ENCODE measurements around the gene JUNB. TPM values are rescaled to one million over a fixed set of nuclear protein-coding genes. Genes with fewer than 3 reads are reported as not detected.

The JUNB gene
- total and polyA plus RNA-seq, 4 donors: 111 to 689 (median 163) TPM

DNA sequence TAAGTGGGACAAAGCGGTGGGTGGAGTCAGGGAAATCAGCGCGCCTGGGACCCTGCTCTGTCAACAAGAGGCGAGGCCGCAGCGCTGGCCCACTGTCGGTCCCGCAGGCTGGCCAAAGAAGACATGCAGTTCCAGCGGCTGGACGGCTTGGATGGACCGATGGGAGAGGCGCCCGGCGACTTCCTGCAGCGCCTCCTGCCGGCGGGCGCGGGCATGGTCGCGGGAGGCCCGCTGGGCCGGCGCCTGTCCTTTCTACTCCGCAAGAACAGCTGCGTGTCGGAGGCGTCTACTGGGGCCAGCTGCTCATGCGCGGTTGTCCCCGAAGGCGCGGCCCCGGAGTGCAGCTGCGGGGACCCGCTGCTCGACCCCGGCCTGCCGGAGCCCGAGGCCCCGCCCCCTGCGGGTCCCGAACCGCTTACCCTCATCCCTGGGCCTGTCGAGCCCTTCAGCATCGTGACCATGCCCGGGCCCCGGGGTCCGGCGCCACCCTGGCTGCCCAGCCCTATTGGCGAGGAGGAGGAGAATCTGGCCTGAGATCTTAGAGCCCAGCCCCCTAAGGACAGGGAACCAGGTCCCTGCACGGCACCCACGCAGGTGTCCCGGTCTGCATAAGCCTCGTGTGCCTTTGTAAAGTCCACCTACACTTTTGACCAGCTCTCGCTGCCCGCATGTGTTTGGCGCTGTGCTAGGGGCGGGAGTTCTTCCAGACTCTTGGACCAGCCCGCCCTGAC lies 33.6 kb upstream of the JUNB start:
- ATAC-seq (ENCODE audit: insufficient read depth, low FRiP score): peak; percentile 82
- Histone ChIP-seq H3K9me3 (ENCODE audit: control insufficient read depth in 4 of 4, insufficient read depth in 3 of 4, low read length in 3 of 4) (no peaks in the 10 kb centered on the region), H3K4me3 (peak overlapping the region; percentile 13), H3K36me3 (ENCODE audit: control insufficient read depth in 4 of 4, insufficient read depth in 4 of 4, low read length in 4 of 4) (peaks cover 0 to 4% (median 0%) of the 10 kb centered on the region in 4 donors), H3K27me3 (ENCODE audit: control insufficient read depth in 3 of 3, insufficient read depth in 3 of 3, low read length in 2 of 3) (no peaks in the 10 kb centered on the region), H3K27ac (ENCODE audit: low read depth in 1 of 2, low read length in 1 of 2) (no peak overlapping the region), H3K4me1 (ENCODE audit: control insufficient read depth in 5 of 5, insufficient read depth in 5 of 5, low read length in 5 of 5) (peaks cover 0 to 7% (median 0%) of the 10 kb centered on the region in 5 donors), H3K9ac (ENCODE audit: insufficient read depth in 1 of 2, low read length in 2 of 2) (no peak overlapping the region)
- DNase-seq: peak; percentile 70 to 83 (median 79)
- WGBS, 2 donors: 8 to 9% methylated on average over 59 to 60 of the region's 60 CpGs
- TF ChIP-seq, protein P1, sequence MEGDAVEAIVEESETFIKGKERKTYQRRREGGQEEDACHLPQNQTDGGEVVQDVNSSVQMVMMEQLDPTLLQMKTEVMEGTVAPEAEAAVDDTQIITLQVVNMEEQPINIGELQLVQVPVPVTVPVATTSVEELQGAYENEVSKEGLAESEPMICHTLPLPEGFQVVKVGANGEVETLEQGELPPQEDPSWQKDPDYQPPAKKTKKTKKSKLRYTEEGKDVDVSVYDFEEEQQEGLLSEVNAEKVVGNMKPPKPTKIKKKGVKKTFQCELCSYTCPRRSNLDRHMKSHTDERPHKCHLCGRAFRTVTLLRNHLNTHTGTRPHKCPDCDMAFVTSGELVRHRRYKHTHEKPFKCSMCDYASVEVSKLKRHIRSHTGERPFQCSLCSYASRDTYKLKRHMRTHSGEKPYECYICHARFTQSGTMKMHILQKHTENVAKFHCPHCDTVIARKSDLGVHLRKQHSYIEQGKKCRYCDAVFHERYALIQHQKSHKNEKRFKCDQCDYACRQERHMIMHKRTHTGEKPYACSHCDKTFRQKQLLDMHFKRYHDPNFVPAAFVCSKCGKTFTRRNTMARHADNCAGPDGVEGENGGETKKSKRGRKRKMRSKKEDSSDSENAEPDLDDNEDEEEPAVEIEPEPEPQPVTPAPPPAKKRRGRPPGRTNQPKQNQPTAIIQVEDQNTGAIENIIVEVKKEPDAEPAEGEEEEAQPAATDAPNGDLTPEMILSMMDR (IDR thresholded peaks at IDR 0.05; ENCODE audit: control extremely low read depth, extremely low read depth): peak; percentile 71

DNA sequence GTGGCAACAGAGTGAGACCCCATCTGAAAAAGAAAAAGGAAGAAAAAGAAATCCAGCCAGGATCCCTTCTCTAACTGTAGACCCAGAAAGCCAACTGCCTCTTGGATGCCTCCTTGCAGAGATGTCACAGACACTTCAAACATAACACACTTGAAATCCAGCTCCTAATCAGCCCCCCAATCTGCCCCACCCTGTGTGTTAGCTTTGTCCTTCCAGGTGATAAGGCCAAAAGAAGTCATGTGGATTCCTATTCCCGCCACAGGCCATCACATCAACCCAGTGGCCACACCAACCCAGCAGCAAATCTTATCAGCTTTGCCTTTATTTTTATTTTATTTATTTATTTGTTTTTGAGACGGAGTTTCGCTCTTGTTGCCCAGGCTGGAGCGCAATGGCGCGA lies 31.6 kb upstream of the JUNB start:
- H3K9ac ChIP-seq (ENCODE audit: insufficient read depth in 1 of 2, low read length in 2 of 2): no peak overlapping the region
- peaks cover 0 to 7% (median 0%) of the 10 kb centered on the region in 5 donors for H3K4me1 ChIP-seq (ENCODE audit: control insufficient read depth in 5 of 5, insufficient read depth in 5 of 5, low read length in 5 of 5)
- H3K27me3 ChIP-seq (ENCODE audit: control insufficient read depth in 3 of 3, insufficient read depth in 3 of 3, low read length in 2 of 3): no peaks in the 10 kb centered on the region
- no peak overlapping the region for H3K27ac ChIP-seq (ENCODE audit: low read depth in 1 of 2, low read length in 1 of 2)
- H3K4me3 ChIP-seq: no peak overlapping the region
- WGBS, 2 donors: 94 to 95% methylated on average over 6 of the region's 6 CpGs
- DNase-seq (no peak), ATAC-seq (ENCODE audit: insufficient read depth, low FRiP score) (no peak)
- H3K9me3 ChIP-seq (ENCODE audit: control insufficient read depth in 4 of 4, insufficient read depth in 3 of 4, low read length in 3 of 4): no peaks in the 10 kb centered on the region
- TF ChIP-seq, protein P1 (IDR thresholded peaks at IDR 0.05; ENCODE audit: control extremely low read depth, extremely low read depth): no peak
- H3K36me3 ChIP-seq (ENCODE audit: control insufficient read depth in 4 of 4, insufficient read depth in 4 of 4, low read length in 4 of 4): peaks cover 0 to 16% (median 8%) of the 10 kb centered on the region in 4 donors

DNA sequence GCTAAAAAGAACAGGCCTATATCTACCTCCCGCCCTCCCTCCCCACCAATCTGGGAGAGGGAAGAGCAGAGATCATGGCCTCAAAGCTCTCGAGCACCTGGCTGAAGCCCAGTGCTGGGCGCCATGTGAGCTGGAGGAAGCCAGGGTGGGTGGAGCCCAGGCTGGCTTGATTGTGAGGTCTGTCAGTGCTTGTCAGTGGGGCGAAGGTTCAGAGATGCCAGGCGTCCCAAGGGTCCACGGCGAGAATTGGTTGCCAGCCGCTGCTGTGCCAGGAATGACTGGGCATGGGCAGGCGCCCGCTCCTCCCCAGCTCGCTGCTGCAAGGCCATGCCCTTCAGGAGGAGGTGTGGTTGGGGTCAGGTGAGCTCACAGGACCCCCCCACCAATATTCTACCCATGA lies 28.2 kb upstream of the JUNB start:
- H3K36me3 ChIP-seq (ENCODE audit: control insufficient read depth in 4 of 4, insufficient read depth in 4 of 4, low read length in 4 of 4): peaks cover 0 to 43% (median 8%) of the 10 kb centered on the region in 4 donors
- WGBS, 2 donors: 94 to 96% methylated on average over 11 of the region's 11 CpGs
- TF ChIP-seq, protein P1 (IDR thresholded peaks at IDR 0.05; ENCODE audit: control extremely low read depth, extremely low read depth): no peak
- H3K27me3 ChIP-seq (ENCODE audit: control insufficient read depth in 3 of 3, insufficient read depth in 3 of 3, low read length in 2 of 3): no peaks in the 10 kb centered on the region
- ATAC-seq (ENCODE audit: insufficient read depth, low FRiP score) (no peak), DNase-seq (no peak)
- H3K27ac ChIP-seq (ENCODE audit: low read depth in 1 of 2, low read length in 1 of 2): peak overlapping the region in 1 of 2 donors; percentile 26
- H3K4me1 ChIP-seq (ENCODE audit: control insufficient read depth in 5 of 5, insufficient read depth in 5 of 5, low read length in 5 of 5): no peaks in the 10 kb centered on the region
- H3K9ac ChIP-seq (ENCODE audit: insufficient read depth in 1 of 2, low read length in 2 of 2): no peak overlapping the region
- no peaks in the 10 kb centered on the region for H3K9me3 ChIP-seq (ENCODE audit: control insufficient read depth in 4 of 4, insufficient read depth in 3 of 4, low read length in 3 of 4)
- H3K4me3 ChIP-seq: no peak overlapping the region
